Immature natural killer cell (primary cell): ENCODE results near the gene TATDN3. TPM values are rescaled to one million over a fixed set of nuclear protein-coding genes. Genes with fewer than 3 reads are reported as not detected.
"Not testable (repeated sequence)": the region's sequence is repeated elsewhere in the genome, so short reads cannot be mapped to it uniquely, and the experiment has no call there.

Experiments used
- DNase-seq, 3 donors: peaks; one replicate each; pipeline ENCODE4 v3.0.0; 2022; ENCODE audit warnings: mixed read lengths in 1 of 3
- H3K27ac Mint-ChIP-seq, 6 donors: one replicate each; pipeline ENCODE4 v1.8.0; 2020; ENCODE audit warnings: mixed read lengths in 6 of 6, mild to moderate bottlenecking in 5 of 6, inconsistent platforms in 4 of 6, moderate library complexity in 3 of 6
- H3K27me3 Mint-ChIP-seq, 3 donors: one replicate each; pipeline ENCODE4 v1.8.0; 2020 to 2021; ENCODE audit warnings: low read depth in 3 of 3, mild to moderate bottlenecking in 3 of 3, mixed read lengths in 3 of 3, moderate library complexity in 3 of 3, inconsistent platforms in 1 of 3
- H3K36me3 Mint-ChIP-seq, 3 donors: one replicate each; pipeline ENCODE4 v1.8.0; 2020; ENCODE audit warnings: mixed read lengths in 3 of 3, inconsistent platforms in 2 of 3, mild to moderate bottlenecking in 2 of 3
- H3K4me1 Mint-ChIP-seq, 2 donors: one replicate each; pipeline ENCODE4 v1.8.0; 2020; ENCODE audit warnings: inconsistent platforms in 2 of 2, mild to moderate bottlenecking in 2 of 2, mixed read lengths in 2 of 2, moderate library complexity in 1 of 2
- H3K4me3 Mint-ChIP-seq, 5 donors: one replicate each; pipeline ENCODE4 v1.8.0; 2020; ENCODE audit warnings: mild to moderate bottlenecking in 5 of 5, mixed read lengths in 5 of 5, inconsistent platforms in 3 of 5, moderate library complexity in 3 of 5
- H3K9me3 Mint-ChIP-seq, 6 donors: one replicate each; pipeline ENCODE4 v1.8.0; 2020; ENCODE audit warnings: mild to moderate bottlenecking in 6 of 6, mixed read lengths in 6 of 6, inconsistent platforms in 4 of 6, moderate library complexity in 3 of 6
- polyA plus RNA-seq, 3 donors: library from polyadenylated mRNA; unstranded; fragments of 300-500 nt; fragmentation: Illumina TruSeq; gene quantifications; one replicate each; pipeline ENCODE4 v1.2.3, GENCODE V29; 2021

TATDN3 gene
- polyA plus RNA-seq, 3 donors from 2014 or later = 8.5 to 14.8 (median 14.6) TPM

- peak within 1 kb of the TSS in 4 of 5 donors; percentile 21 to 97 (median 78) for H3K4me3 Mint-ChIP-seq
Observed at GRCh38 chr1:212857992-212858460, 66.3 kb downstream of the TATDN3 start, which contains the start of gene FLVCR1. Gene FLVCR1 (plus strand): TSS chr1:212858275. CDS start chr1:212858453, 178 bp downstream.

DNA sequence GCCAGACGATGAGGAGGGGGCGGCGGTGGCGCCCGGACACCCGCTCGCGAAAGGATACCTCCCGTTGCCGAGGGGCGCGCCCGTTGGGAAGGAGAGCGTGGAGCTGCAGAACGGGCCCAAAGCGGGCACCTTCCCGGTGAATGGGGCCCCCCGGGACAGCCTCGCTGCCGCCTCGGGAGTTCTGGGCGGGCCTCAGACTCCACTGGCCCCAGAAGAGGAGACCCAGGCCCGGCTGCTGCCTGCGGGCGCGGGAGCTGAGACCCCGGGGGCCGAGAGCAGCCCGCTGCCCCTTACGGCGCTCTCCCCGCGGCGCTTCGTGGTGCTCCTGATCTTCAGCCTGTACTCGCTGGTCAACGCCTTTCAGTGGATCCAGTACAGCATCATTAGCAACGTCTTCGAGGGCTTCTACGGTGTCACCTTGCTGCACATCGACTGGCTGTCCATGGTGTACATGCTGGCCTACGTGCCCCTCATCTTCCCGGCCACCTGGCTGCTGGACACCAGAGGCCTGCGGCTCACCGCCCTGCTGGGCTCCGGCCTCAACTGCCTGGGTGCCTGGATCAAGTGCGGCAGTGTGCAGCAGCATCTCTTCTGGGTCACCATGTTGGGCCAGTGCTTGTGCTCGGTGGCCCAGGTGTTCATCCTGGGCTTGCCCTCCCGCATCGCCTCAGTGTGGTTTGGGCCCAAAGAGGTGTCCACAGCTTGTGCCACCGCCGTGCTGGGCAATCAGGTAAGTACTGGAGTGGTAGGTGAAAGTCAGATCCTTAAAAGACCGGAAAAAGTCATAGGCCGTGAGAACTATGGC lies 67.0 kb downstream of the TATDN3 start:
- peaks cover 3 to 10% (median 4%) of the 10 kb centered on the region in 3 donors for H3K27me3 Mint-ChIP-seq
- H3K27ac Mint-ChIP-seq = peak overlapping the region in 5 of 6 donors; percentile 91 to 96 (median 94)
- H3K4me3 Mint-ChIP-seq = peak overlapping the region in 2 of 5 donors; percentile 92 to 97
- H3K9me3 Mint-ChIP-seq = no peaks in the 10 kb centered on the region
- peaks cover 25 to 26% of the 10 kb centered on the region in 2 donors for H3K4me1 Mint-ChIP-seq
- no peak for DNase-seq
- H3K36me3 Mint-ChIP-seq = peaks cover 2 to 9% (median 4%) of the 10 kb centered on the region in 3 donors

More at GRCh38 chr1:212857992-212858460, 66.3 kb downstream of the TATDN3 start, which contains the start of gene FLVCR1:
- Mint-ChIP-seq H3K9me3 (no peaks in the 10 kb centered on the region), H3K27ac (peak within 1 kb of the TSS in 5 of 6 donors; percentile 91 to 96 (median 94)), H3K4me1 (peaks cover 21 to 26% of the 10 kb centered on the region in 2 donors), H3K27me3 (peaks cover 3 to 10% (median 4%) of the 10 kb centered on the region in 3 donors), H3K36me3 (peaks cover 4 to 12% (median 5%) of the 10 kb centered on the region in 3 donors)
- DNase-seq = peak; percentile 94 to 95 (median 94)

GRCh38 chr1:212860713-212861581 lies 69.3 kb downstream of the TATDN3 start:
- no peak for DNase-seq
- no peaks in the 10 kb centered on the region for H3K9me3 Mint-ChIP-seq
- peaks cover 3 to 10% (median 4%) of the 10 kb centered on the region in 3 donors for H3K27me3 Mint-ChIP-seq
- no peak overlapping the region for H3K4me3 Mint-ChIP-seq
- peaks cover 0 to 5% (median 5%) of the 10 kb centered on the region in 3 donors for H3K36me3 Mint-ChIP-seq
- H3K27ac Mint-ChIP-seq = no peak overlapping the region
- peaks cover 28 to 33% of the 10 kb centered on the region in 2 donors for H3K4me1 Mint-ChIP-seq

GRCh38 chr1:212862111-212862690 lies 70.5 kb downstream of the TATDN3 start:
- Mint-ChIP-seq H3K4me1 (peaks cover 19 to 23% of the 10 kb centered on the region in 2 donors), H3K27me3 (peaks cover 3 to 10% (median 4%) of the 10 kb centered on the region in 3 donors), H3K36me3 (peaks cover 0 to 15% (median 9%) of the 10 kb centered on the region in 3 donors), H3K9me3 (no peaks in the 10 kb centered on the region), H3K4me3 (no peak overlapping the region), H3K27ac (no peak overlapping the region)
- no peak for DNase-seq

- H3K4me1 Mint-ChIP-seq = peaks cover 12 to 15% of the 10 kb centered on the region in 2 donors
- H3K4me3 Mint-ChIP-seq, H3K27ac Mint-ChIP-seq, H3K9me3 Mint-ChIP-seq, DNase-seq, H3K27me3 Mint-ChIP-seq: not testable (repeated sequence)
- H3K36me3 Mint-ChIP-seq = peaks cover 0 to 15% (median 9%) of the 10 kb centered on the region in 3 donors
Observed at GRCh38 chr1:212863345-212863744, 71.7 kb downstream of the TATDN3 start.

DNA sequence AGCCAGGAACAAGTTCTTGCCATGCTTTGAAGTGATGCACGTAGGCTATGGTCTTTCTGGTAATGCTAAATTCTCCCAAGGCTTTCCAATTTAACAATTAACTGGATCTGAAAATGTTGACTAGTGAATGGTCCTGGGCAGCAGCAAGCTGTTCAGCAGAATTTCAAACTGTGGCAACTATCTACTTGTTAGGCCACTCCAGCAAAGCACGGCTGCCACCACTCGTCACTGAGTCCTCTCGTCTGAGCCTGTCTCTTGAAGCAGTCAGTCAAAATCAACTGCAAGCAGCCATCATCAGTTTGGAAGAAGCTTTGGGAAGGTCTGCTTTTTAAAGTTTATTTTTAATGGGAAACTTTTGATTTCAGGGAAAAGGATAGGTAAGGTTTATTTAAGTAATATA lies 72.5 kb downstream of the TATDN3 start:
- Mint-ChIP-seq H3K4me1 (peaks cover 6 to 15% of the 10 kb centered on the region in 2 donors), H3K27ac (no peak overlapping the region), H3K4me3 (no peak overlapping the region)

More for the DNA sequence above, 72.5 kb downstream of the TATDN3 start:
- Mint-ChIP-seq H3K9me3 (no peaks in the 10 kb centered on the region), H3K36me3 (peaks cover 0 to 15% (median 9%) of the 10 kb centered on the region in 3 donors), H3K27me3 (no peaks in the 10 kb centered on the region)
- DNase-seq = no peak

Other genes with a start within 250 kb of the TATDN3 start
- gene ATF3, start 183.1 kb upstream of the TATDN3 start, polyA plus RNA-seq = under 1 TPM in 2 of 3 donors, not detected in 1; 0.40 to 0.70 TPM
- gene BATF3, start 92.1 kb upstream of the TATDN3 start, polyA plus RNA-seq = 1 to 10 TPM; 4.4 to 7.4 (median 7.2) TPM
- 10 to 100 TPM; 63.4 to 70.6 (median 64.6) TPM for gene NSL1, start 117 bp upstream of the TATDN3 start, polyA plus RNA-seq
- not detected for gene SPATA45, start 55.8 kb downstream of the TATDN3 start, polyA plus RNA-seq
- gene FLVCR1, start 66.4 kb downstream of the TATDN3 start, polyA plus RNA-seq = 1 to 10 TPM in 2 of 3 donors, under 1 TPM in 1; 0.12 to 4.1 (median 1.6) TPM
- gene VASH2, start 158.6 kb downstream of the TATDN3 start, polyA plus RNA-seq = under 1 TPM in 1 of 3 donors, not detected in 2; 0.49 TPM
- gene ANGEL2, start 224.0 kb downstream of the TATDN3 start, polyA plus RNA-seq = 10 to 100 TPM; 21.1 to 34.8 (median 22.8) TPM